Ishikawa (cell line): ENCODE data around the gene GPC1.

Source experiments
- CEBPB ChIP-seq: IDR thresholded peaks from 2 replicates; pipeline ENCODE4 v1.6.1; 2012
- TAF1 ChIP-seq: IDR thresholded peaks from 2 replicates; pipeline ENCODE4 v1.6.1; 2012; ENCODE audit warnings: low read depth, mild to moderate bottlenecking

DNA sequence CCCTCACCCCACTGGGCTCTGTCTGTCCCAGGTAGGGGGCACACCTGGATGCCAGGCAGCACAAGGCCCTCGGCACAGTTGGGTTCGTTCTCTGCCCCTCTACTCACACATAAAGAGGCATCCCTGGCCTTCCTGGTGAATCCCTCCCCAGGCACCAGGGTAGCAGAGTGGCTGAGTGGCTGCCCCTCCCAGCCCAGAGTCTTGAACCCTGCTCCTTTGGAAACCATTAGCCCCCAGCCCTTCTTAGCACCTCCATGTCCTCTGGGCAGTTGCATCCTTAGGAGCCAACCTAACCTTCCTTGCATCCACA is 2.0 kb downstream of the GPC1 start:
- TF ChIP-seq TAF1 (no peak), CEBPB (no peak)
